ENCODE measurements around the gene PGD. TPM values are rescaled to one million over a fixed set of nuclear protein-coding genes. Genes with fewer than 3 reads are reported as not detected.

PGD gene
- 100 to 1,000 TPM; 153 to 357 (median 196) TPM for total RNA-seq

DNA sequence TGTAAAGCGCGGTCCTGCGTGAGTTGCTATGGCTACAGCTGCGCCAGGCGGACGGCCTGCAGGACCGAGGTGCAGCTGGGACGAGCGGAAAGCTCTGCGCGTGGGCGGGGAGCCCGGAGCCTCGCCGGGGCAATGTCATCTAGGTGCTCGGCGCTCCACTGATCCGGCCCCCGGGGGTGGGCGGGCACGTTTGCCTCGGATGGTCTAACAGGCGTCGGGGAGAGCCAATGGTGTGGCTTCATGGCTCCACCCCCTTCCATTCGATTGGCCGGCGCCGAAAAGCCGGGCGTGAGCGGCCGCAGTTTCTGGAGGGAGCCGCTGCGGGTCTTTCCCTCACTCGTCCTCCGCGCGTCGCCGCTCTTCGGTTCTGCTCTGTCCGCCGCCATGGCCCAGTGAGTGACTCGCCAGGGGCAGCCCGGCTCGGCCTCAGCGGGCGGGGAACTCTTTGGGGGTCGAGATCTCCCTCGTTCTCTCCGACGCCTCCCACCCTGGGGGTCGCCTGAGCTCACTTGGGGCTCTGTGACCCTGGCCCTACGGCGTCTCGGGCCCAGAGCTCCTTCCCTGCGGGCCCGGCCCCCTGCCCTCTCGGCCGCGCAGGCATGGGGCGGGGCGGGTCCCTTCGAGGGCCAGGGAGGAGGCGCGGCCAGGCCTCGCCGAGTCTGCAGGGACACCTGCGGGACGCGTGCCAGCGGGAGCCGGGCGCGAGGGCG is at the start of gene PGD:
Gene PGD (plus strand): TSS at position 331 of the 710 bp plus-strand sequence. CDS start 54 bp downstream, at position 385.
- 1 to 2% methylated on average over 9 to 39 of the region's 76 CpGs for WGBS, 2 donors
- Histone ChIP-seq H3K4me1 (peaks cover 15 to 23% of the 10 kb centered on the region in 2 donors), H3K9me3 (no peaks in the 10 kb centered on the region), H3K36me3 (peaks cover 15 to 17% of the 10 kb centered on the region in 2 donors), H3K4me3 (replicated peaks in 1 of 3) (peak within 1 kb of the TSS; percentile 63 to 78 (median 73)), H3K27ac (peak within 1 kb of the TSS; percentile 80 to 98 (median 86)), H3K27me3 (no peaks in the 10 kb centered on the region)
- intact Hi-C loops (cut with DNase I), result no loop called here
- peak in 1 of 2 donors; percentile 86 for TF ChIP-seq POLR2A (IDR thresholded peaks at IDR 0.05)
- TF ChIP-seq, protein P1, sequence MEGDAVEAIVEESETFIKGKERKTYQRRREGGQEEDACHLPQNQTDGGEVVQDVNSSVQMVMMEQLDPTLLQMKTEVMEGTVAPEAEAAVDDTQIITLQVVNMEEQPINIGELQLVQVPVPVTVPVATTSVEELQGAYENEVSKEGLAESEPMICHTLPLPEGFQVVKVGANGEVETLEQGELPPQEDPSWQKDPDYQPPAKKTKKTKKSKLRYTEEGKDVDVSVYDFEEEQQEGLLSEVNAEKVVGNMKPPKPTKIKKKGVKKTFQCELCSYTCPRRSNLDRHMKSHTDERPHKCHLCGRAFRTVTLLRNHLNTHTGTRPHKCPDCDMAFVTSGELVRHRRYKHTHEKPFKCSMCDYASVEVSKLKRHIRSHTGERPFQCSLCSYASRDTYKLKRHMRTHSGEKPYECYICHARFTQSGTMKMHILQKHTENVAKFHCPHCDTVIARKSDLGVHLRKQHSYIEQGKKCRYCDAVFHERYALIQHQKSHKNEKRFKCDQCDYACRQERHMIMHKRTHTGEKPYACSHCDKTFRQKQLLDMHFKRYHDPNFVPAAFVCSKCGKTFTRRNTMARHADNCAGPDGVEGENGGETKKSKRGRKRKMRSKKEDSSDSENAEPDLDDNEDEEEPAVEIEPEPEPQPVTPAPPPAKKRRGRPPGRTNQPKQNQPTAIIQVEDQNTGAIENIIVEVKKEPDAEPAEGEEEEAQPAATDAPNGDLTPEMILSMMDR (IDR thresholded peaks at IDR 0.05), result peak in 1 of 6 experiments; percentile 8
- peak; percentile 99 to 100 for DNase-seq

DNA sequence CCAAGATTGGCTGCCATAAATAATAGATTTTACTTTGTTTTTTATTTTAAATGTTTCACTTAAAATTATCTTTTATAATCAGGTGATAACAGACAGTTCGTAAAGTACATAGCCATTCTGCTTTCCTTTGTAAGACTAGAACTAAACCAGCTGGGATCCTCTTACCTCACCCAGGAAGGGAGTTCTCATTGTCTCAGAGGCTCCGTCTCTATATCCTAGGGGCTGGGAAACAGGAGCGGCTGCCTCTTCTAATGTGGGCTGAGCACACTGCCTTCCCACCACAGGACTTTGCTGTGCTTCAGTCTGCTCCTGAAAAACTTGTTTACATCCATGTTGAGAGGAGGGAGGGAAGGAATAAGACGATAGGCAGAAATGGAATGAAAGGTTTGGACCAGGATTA is 45.6 kb upstream of the PGD start:
- TF ChIP-seq, protein P1 (IDR thresholded peaks at IDR 0.05), result no peak
- no peak for TF ChIP-seq POLR2A (IDR thresholded peaks at IDR 0.05)
- intact Hi-C loops (cut with DNase I), result no loop called here
- no peak for DNase-seq
- H3K9me3 ChIP-seq, result no peaks in the 10 kb centered on the region
- H3K36me3 ChIP-seq, result peaks cover 9 to 27% of the 10 kb centered on the region in 2 donors
- 73% methylated on average over 4 of the region's 4 CpGs for WGBS, 2 donors
- H3K4me1 ChIP-seq, result no peaks in the 10 kb centered on the region
- no peaks in the 10 kb centered on the region for H3K27me3 ChIP-seq
- H3K4me3 ChIP-seq (replicated peaks in 1 of 3), result no peak overlapping the region
- H3K27ac ChIP-seq, result no peak overlapping the region

DNA sequence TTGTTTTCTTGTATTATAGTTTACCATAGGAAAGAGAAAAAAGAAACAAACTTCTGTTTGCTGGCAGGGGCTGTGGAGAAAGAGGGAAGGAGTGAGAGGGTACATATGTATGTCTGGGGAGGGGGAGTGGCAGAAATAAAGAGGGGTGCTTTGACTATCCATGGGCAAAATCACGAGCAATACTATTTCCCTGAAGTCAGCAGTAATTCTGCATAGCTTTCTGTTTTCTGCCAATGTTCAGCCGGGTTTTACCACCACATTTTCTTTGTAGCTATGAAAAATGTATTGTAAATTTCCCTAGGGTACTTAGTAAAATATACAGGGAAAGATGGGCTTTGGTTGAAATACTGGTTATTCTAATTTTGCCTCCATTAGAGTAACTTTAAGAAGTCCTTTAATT is 45.2 kb upstream of the PGD start:
- H3K4me3 ChIP-seq (replicated peaks in 1 of 3), result no peak overlapping the region
- H3K27ac ChIP-seq, result no peak overlapping the region
- TF ChIP-seq POLR2A (IDR thresholded peaks at IDR 0.05), result no peak
- TF ChIP-seq, protein P1 (IDR thresholded peaks at IDR 0.05), result no peak
- intact Hi-C loops (cut with DNase I), result no loop called here
- H3K4me1 ChIP-seq, result no peaks in the 10 kb centered on the region
- WGBS, 2 donors, result 65 to 70% methylated on average over 2 of the region's 2 CpGs
- H3K36me3 ChIP-seq, result peaks cover 5 to 23% of the 10 kb centered on the region in 2 donors
- DNase-seq, result no peak
- H3K9me3 ChIP-seq, result no peaks in the 10 kb centered on the region
- H3K27me3 ChIP-seq, result no peaks in the 10 kb centered on the region

DNA sequence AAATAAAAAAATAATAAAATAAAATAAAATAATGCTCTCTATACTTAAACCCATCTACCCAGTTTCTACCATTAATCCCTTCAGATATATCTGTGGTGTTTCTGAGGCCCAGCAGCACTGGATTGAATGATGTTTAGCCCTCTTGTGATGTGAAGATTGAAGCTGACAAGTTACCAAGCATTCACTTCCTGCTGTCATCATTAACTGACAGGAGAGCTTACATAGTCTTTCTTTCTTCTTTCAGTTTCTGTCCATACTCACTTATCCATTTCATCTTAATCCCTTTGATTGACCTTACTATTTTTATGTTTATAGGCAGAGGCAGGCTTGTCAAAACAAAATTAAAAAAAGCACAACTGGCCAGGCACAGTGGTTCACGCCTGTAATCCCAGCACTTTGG is 38.8 kb upstream of the PGD start:
- no peak overlapping the region for H3K27ac ChIP-seq
- H3K36me3 ChIP-seq, result peaks cover 11 to 28% of the 10 kb centered on the region in 2 donors
- no peaks in the 10 kb centered on the region for H3K9me3 ChIP-seq
- H3K4me1 ChIP-seq, result no peaks in the 10 kb centered on the region
- no peak overlapping the region for H3K4me3 ChIP-seq (replicated peaks in 1 of 3)
- no peaks in the 10 kb centered on the region for H3K27me3 ChIP-seq
- intact Hi-C loops (cut with DNase I), result no loop called here
- TF ChIP-seq, protein P1 (IDR thresholded peaks at IDR 0.05), result no peak
- no peak for TF ChIP-seq POLR2A (IDR thresholded peaks at IDR 0.05)
- 89 to 97% methylated on average over 1 of the region's 1 CpG for WGBS, 2 donors
- DNase-seq, result no peak

DNA sequence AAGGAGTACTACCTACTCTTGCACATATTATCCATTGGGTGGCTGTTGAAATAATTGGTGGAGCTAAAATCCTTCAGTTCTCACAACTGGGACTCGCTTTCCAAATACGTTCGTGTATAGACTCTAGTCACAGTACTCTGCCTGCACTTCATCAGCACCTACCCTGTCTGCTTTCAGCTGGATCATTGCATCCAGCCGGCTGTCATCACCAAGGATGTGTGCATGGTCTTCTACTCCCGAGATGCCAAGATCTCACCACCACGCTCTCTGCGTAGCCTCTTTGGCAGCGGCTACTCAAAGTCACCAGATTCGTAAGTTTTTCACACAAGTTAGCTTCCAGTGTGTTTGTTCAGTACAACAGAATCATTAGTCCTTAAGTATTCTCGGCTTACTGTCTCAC is 37.3 kb upstream of the PGD start:
- no peak for DNase-seq
- no peak overlapping the region for H3K27ac ChIP-seq
- TF ChIP-seq POLR2A (IDR thresholded peaks at IDR 0.05), result no peak
- TF ChIP-seq, protein P1 (IDR thresholded peaks at IDR 0.05), result no peak
- no peaks in the 10 kb centered on the region for H3K4me1 ChIP-seq
- H3K4me3 ChIP-seq (replicated peaks in 1 of 3), result no peak overlapping the region
- no peaks in the 10 kb centered on the region for H3K27me3 ChIP-seq
- no peaks in the 10 kb centered on the region for H3K9me3 ChIP-seq
- intact Hi-C loops (cut with DNase I), result no loop called here
- peaks cover 20 to 43% of the 10 kb centered on the region in 2 donors for H3K36me3 ChIP-seq
- WGBS, 2 donors, result 97 to 98% methylated on average over 10 of the region's 10 CpGs

Data from thyroid gland (tissue), 4 donors.